GM12891 (cell line): ENCODE data around the gene SF3B4. TPM values are rescaled to one million over a fixed set of nuclear protein-coding genes. Genes with fewer than 3 reads are reported as not detected.
A peak's percentile ranks its signal among the peaks of the same experiment; 100 is the strongest.
"Not testable (repeated sequence)": the region's sequence is repeated elsewhere in the genome, so short reads cannot be mapped to it uniquely, and the experiment has no call there.

Source experiments
- DNase-seq: peaks from one replicate; pipeline ENCODE4 v3.0.0; 2011; ENCODE audit warnings: low spot score; ENCODE audit not compliant: insufficient read length
- FAIRE-seq: peaks from 2 replicates; lab custom pipeline; 2011; peaks lifted over from hg19 to GRCh38; lab: Jason Lieb, UNC
- PAX5 ChIP-seq: IDR thresholded peaks from 2 replicates; pipeline ENCODE4 v1.6.1; 2011; ENCODE audit warnings: low read length, moderate library complexity, mild to moderate bottlenecking; ENCODE audit not compliant: insufficient read depth, severe bottlenecking
- POLR2A ChIP-seq: IDR thresholded peaks from 2 replicates; pipeline ENCODE4 v1.6.1; 2011; ENCODE audit warnings: low read depth, low read length, control low read depth
- POLR2AphosphoS5 ChIP-seq: IDR thresholded peaks from 2 replicates; pipeline ENCODE4 v1.6.1; 2011; ENCODE audit warnings: low read depth, low read length, control low read depth
- POU2F2 ChIP-seq: IDR thresholded peaks from 2 replicates; pipeline ENCODE4 v1.6.1; 2011; ENCODE audit warnings: low read depth, mild to moderate bottlenecking, control low read depth, low read length, moderate library complexity
- SPI1 ChIP-seq: IDR thresholded peaks from 2 replicates; pipeline ENCODE4 v1.6.1; 2011; ENCODE audit warnings: low read depth, low read length, control low read depth
- TAF1 ChIP-seq: IDR thresholded peaks from 2 replicates; pipeline ENCODE4 v1.6.1; 2011; ENCODE audit warnings: low read depth, low read length, control low read depth
- polyA plus RNA-seq: library from polyadenylated mRNA; unstranded; fragments of >200 nt; gene quantifications from one replicate; pipeline ENCODE4 v1.2.1, GENCODE V29; 2012; ENCODE audit warnings: low read depth, missing spikeins, inconsistent platforms; ENCODE audit not compliant: missing spikeins

The SF3B4 gene
- polyA plus RNA-seq: 52.4 TPM

GRCh38 chr1:149927563-149928400 lies at the start of gene SF3B4:
Gene SF3B4, minus strand, starts transcription at chr1:149927803. Its CDS starts 44 bp downstream, at chr1:149927759.
- DNase-seq (peak; percentile 78), FAIRE-seq (peak; percentile 89)
- TF ChIP-seq SPI1: peak; percentile 64
- TF ChIP-seq PAX5: peak; percentile 99
- peak; percentile 81 for TF ChIP-seq TAF1
- peak; percentile 97 for TF ChIP-seq POLR2A
- peak; percentile 51 for TF ChIP-seq POU2F2
- peak; percentile 96 for TF ChIP-seq POLR2AphosphoS5

- no peak for FAIRE-seq
- no peak for DNase-seq
- TF ChIP-seq TAF1 (no peak), PAX5 (no peak), POLR2A (no peak), SPI1 (no peak), POLR2AphosphoS5 (no peak), POU2F2 (no peak)
These were observed 49.7 kb upstream of the SF3B4 start for GRCh38 chr1:149977345-149977744.

- TF ChIP-seq TAF1 (no peak), POLR2A (no peak), SPI1 (no peak), POLR2AphosphoS5 (no peak), PAX5 (no peak)
- FAIRE-seq: no peak
- no peak for DNase-seq
These were observed 44.9 kb upstream of the SF3B4 start for GRCh38 chr1:149972547-149972946.

GRCh38 chr1:149967646-149968045 lies 40.0 kb upstream of the SF3B4 start:
- DNase-seq: no peak
- no peak for FAIRE-seq
- 0 out of 2 replicates have a peak, but pooled peaks have one; percentile 18 for TF ChIP-seq SPI1
- no peak for TF ChIP-seq POLR2A

GRCh38 chr1:149967041-149967440 lies 39.4 kb upstream of the SF3B4 start:
- FAIRE-seq (no peak), DNase-seq (no peak)
- no peak for TF ChIP-seq POLR2A
- TF ChIP-seq POU2F2: no peak
- no peak for TF ChIP-seq TAF1
- no peak for TF ChIP-seq PAX5
- TF ChIP-seq POLR2AphosphoS5: no peak
- TF ChIP-seq SPI1: no peak

GRCh38 chr1:149966405-149966804 lies 38.8 kb upstream of the SF3B4 start:
- TF ChIP-seq POLR2A: no peak
- DNase-seq: no peak
- FAIRE-seq: no peak

GRCh38 chr1:149965440-149965839 lies 37.8 kb upstream of the SF3B4 start:
- TF ChIP-seq POLR2A: no peak
- no peak for TF ChIP-seq POU2F2
- no peak for TF ChIP-seq TAF1
- TF ChIP-seq POLR2AphosphoS5: no peak
- TF ChIP-seq PAX5: no peak
- TF ChIP-seq SPI1: no peak
- DNase-seq: no peak
- FAIRE-seq: no peak

- FAIRE-seq (no peak), DNase-seq (no peak)
- TF ChIP-seq TAF1 (no peak), PAX5 (no peak), POLR2AphosphoS5 (no peak)
These were observed 35.8 kb upstream of the SF3B4 start for GRCh38 chr1:149963358-149963757.

- FAIRE-seq: no peak
- no peak for TF ChIP-seq SPI1
- no peak for TF ChIP-seq POLR2A
- no peak for TF ChIP-seq POLR2AphosphoS5
- TF ChIP-seq PAX5: no peak
- no peak for TF ChIP-seq TAF1
- TF ChIP-seq POU2F2: no peak
- no peak for DNase-seq
These were observed 35.1 kb upstream of the SF3B4 start for GRCh38 chr1:149962736-149963135.

GRCh38 chr1:149962039-149962647 lies 34.5 kb upstream of the SF3B4 start:
- FAIRE-seq: peak; percentile 47
- DNase-seq: no peak
- TF ChIP-seq PAX5 (no peak), POLR2AphosphoS5 (no peak), SPI1 (peak; percentile 43), POU2F2 (no peak)

GRCh38 chr1:149957548-149957947 lies 29.9 kb upstream of the SF3B4 start:
- not testable (repeated sequence) for DNase-seq, FAIRE-seq
